Activated T-cell treated with anti-CD3 and anti-CD28 coated beads, Interleukin-2, amount 50 U/mL, for 72 hours (primary cell): Measurements from ENCODE around the gene PRDM16. TPM values are rescaled to one million over a fixed set of nuclear protein-coding genes. Genes with fewer than 3 reads are reported as not detected.

Experiments
- ATAC-seq, 2 donors: fragments of 150-1000 bp; cut with Tn5 transposase; replicated peaks in 1 of 2; 2 replicates each; pipeline ENCODE4 v1.10.0; 2021; ENCODE audit warnings: moderate library complexity in 2 of 2, mild to moderate bottlenecking in 1 of 2
- DNase-seq, 2 donors: peaks; one replicate each; pipeline ENCODE4 v3.0.0; 2021 to 2022; ENCODE audit warnings: mixed read lengths in 1 of 2
- H3K27ac Mint-ChIP-seq: one replicate; pipeline ENCODE4 v1.8.0; 2022; ENCODE audit warnings: mild to moderate bottlenecking, moderate library complexity, mixed read lengths
- H3K27me3 Mint-ChIP-seq: one replicate; pipeline ENCODE4 v1.8.0; 2022; ENCODE audit warnings: low read depth, mixed read lengths
- H3K36me3 Mint-ChIP-seq, 2 donors: one replicate each; pipeline ENCODE4 v1.8.0; 2022; ENCODE audit warnings: mixed read lengths in 2 of 2, mild to moderate bottlenecking in 1 of 2; ENCODE audit not compliant: insufficient read depth in 2 of 2
- H3K4me1 Mint-ChIP-seq: one replicate; pipeline ENCODE4 v1.8.0; 2022; ENCODE audit warnings: low read depth, mixed read lengths
- H3K4me3 Mint-ChIP-seq, 2 donors: one replicate each; pipeline ENCODE4 v1.8.0; 2022; ENCODE audit warnings: mild to moderate bottlenecking in 2 of 2, mixed read lengths in 2 of 2, moderate library complexity in 2 of 2
- H3K9me3 Mint-ChIP-seq, 2 donors: one replicate each; pipeline ENCODE4 v1.8.0; 2022; ENCODE audit warnings: mixed read lengths in 2 of 2
- total RNA-seq, 2 donors: library from RNA; stranded (reverse); gene quantifications; one replicate each; pipeline ENCODE4 v1.2.3, GENCODE V29; 2022

The PRDM16 gene
- total RNA-seq, 2 donors from 2014 or later, result 0.77 to 1.7 TPM

DNA sequence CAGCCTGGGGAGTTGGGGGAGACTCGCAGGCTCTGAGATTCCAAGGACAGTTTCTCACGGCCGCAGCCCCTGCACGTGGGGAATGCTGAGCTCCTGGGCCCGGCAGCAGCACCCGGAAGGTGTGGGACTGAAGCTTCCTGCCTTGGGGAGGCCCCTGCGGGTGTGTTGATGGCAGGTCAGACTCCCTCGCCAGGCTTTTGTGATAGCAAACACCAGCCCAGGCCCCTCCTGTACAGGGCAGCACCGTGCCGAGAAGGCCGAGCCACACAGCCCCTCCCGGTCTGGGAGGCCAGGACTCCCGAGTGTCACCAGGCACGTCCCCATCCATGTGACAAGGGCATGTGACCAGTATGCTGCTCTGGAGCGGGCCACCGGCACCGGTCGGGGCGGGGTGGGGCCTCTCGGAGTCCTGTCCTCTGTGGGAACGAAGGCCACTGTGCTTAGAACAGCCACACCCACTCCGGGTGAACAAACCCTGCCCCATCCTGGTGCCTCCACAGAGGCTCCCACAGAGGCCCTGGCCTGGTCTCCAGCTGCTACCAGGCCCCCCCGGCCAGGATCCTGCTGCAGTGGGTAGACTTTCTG, 354.3 kb downstream of the PRDM16 start:
- H3K36me3 Mint-ChIP-seq, result no peaks in the 10 kb centered on the region
- H3K27ac Mint-ChIP-seq, result no peak overlapping the region
- peaks cover 18% of the 10 kb centered on the region for H3K27me3 Mint-ChIP-seq
- H3K9me3 Mint-ChIP-seq, result no peaks in the 10 kb centered on the region
- ATAC-seq (no peak), DNase-seq (no peak)
- no peak overlapping the region for H3K4me3 Mint-ChIP-seq
- H3K4me1 Mint-ChIP-seq, result no peaks in the 10 kb centered on the region

DNA sequence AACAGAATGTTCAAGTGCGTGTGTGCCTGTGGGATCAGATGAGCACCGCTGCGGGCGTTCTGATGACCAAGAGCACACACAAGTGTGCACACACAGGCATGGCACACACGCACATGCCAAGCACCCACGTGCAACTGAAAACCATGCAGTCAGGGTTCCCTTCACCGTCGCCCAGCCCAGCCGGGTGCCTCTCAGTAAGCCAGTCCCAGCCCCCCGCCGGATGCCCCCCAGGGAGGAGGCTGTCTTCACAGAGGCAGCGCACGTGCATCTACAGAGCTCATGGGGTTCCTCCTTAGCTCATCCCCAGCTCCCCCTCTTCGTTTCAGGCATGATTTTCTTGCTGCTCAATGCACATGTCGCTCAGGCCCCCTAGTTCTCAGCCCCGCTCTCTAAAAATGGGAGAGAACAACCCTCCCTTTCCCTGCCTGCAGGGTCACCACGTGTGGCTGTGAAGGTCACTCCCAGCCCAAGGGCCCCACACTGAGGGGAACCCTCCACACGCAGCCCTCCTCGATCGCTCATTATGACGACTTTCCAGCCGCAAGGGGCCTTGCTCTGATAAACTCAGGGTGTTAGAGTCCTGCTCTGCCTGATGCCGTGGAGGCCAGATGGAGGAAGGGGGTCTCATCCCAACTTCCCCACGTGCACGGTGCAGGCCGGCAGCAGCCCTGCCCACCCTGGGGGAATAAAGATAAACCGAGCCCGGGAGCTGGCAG, 355.1 kb downstream of the PRDM16 start:
- Mint-ChIP-seq H3K9me3 (no peaks in the 10 kb centered on the region), H3K4me3 (no peak overlapping the region), H3K27me3 (peaks cover 18% of the 10 kb centered on the region), H3K36me3 (no peaks in the 10 kb centered on the region), H3K4me1 (no peaks in the 10 kb centered on the region), H3K27ac (no peak overlapping the region)
- no peak for DNase-seq
- no peak for ATAC-seq

GRCh38 chr1:3425486-3426215, 356.6 kb downstream of the PRDM16 start:
- Mint-ChIP-seq H3K27ac (no peak overlapping the region), H3K4me1 (no peaks in the 10 kb centered on the region), H3K36me3 (no peaks in the 10 kb centered on the region), H3K9me3 (no peaks in the 10 kb centered on the region), H3K27me3 (peaks cover 10% of the 10 kb centered on the region), H3K4me3 (no peak overlapping the region)
- no peak for ATAC-seq
- no peak for DNase-seq

GRCh38 chr1:3426956-3427535, 358.0 kb downstream of the PRDM16 start:
- Mint-ChIP-seq H3K9me3 (no peaks in the 10 kb centered on the region), H3K36me3 (no peaks in the 10 kb centered on the region), H3K27me3 (peaks cover 4% of the 10 kb centered on the region), H3K4me3 (no peak overlapping the region), H3K27ac (no peak overlapping the region), H3K4me1 (no peaks in the 10 kb centered on the region)
- DNase-seq (no peak), ATAC-seq (no peak)

- Mint-ChIP-seq H3K4me3 (no peak overlapping the region), H3K9me3 (no peaks in the 10 kb centered on the region), H3K27ac (no peak overlapping the region), H3K27me3 (no peaks in the 10 kb centered on the region), H3K36me3 (no peaks in the 10 kb centered on the region), H3K4me1 (no peaks in the 10 kb centered on the region)
- ATAC-seq (no peak), DNase-seq (no peak)
These were observed 359.0 kb downstream of the PRDM16 start for GRCh38 chr1:3427711-3428704.

DNA sequence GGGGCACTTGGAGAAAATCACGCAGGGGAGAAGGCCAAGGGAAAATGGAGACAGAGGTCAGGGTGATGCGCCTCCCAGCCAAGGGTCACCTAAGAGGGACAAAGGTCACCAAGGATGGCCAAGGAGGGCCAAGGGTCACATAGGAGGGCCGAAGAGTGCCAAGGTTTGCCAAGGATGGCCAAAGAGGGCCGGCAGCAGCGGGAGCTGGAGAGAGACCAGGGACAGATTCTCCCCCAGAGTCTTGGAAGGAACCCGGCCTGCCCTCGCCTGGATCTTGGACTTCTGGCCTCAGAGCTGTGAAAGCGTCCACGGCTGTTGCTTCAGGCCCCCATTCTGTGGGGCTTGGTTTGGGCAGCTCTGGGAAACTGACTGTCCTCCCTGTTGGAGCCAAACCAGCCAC, 359.9 kb downstream of the PRDM16 start:
- H3K4me1 Mint-ChIP-seq, result no peaks in the 10 kb centered on the region
- no peaks in the 10 kb centered on the region for H3K9me3 Mint-ChIP-seq
- no peak overlapping the region for H3K27ac Mint-ChIP-seq
- no peak overlapping the region for H3K4me3 Mint-ChIP-seq
- DNase-seq (no peak), ATAC-seq (no peak)
- H3K36me3 Mint-ChIP-seq, result no peaks in the 10 kb centered on the region
- H3K27me3 Mint-ChIP-seq, result no peaks in the 10 kb centered on the region

GRCh38 chr1:3429320-3429719, 360.3 kb downstream of the PRDM16 start:
- H3K27me3 Mint-ChIP-seq, result no peaks in the 10 kb centered on the region
- H3K4me1 Mint-ChIP-seq, result no peaks in the 10 kb centered on the region
- DNase-seq (no peak), ATAC-seq (no peak)
- H3K36me3 Mint-ChIP-seq, result no peaks in the 10 kb centered on the region
- no peak overlapping the region for H3K4me3 Mint-ChIP-seq
- no peak overlapping the region for H3K27ac Mint-ChIP-seq
- no peaks in the 10 kb centered on the region for H3K9me3 Mint-ChIP-seq

- no peak overlapping the region for H3K27ac Mint-ChIP-seq
- DNase-seq (no peak), ATAC-seq (no peak)
- no peaks in the 10 kb centered on the region for H3K9me3 Mint-ChIP-seq
- no peaks in the 10 kb centered on the region for H3K27me3 Mint-ChIP-seq
- no peaks in the 10 kb centered on the region for H3K36me3 Mint-ChIP-seq
- no peak overlapping the region for H3K4me3 Mint-ChIP-seq
- no peaks in the 10 kb centered on the region for H3K4me1 Mint-ChIP-seq
These were observed 360.8 kb downstream of the PRDM16 start for GRCh38 chr1:3429766-3430165.

GRCh38 chr1:3430406-3430805, 361.4 kb downstream of the PRDM16 start:
- DNase-seq (no peak), ATAC-seq (no peak)
- no peaks in the 10 kb centered on the region for H3K4me1 Mint-ChIP-seq
- H3K27me3 Mint-ChIP-seq, result no peaks in the 10 kb centered on the region
- H3K9me3 Mint-ChIP-seq, result no peaks in the 10 kb centered on the region
- no peak overlapping the region for H3K4me3 Mint-ChIP-seq
- H3K27ac Mint-ChIP-seq, result no peak overlapping the region
- no peaks in the 10 kb centered on the region for H3K36me3 Mint-ChIP-seq

GRCh38 chr1:3430820-3431219, 361.8 kb downstream of the PRDM16 start:
- no peak overlapping the region for H3K27ac Mint-ChIP-seq
- no peaks in the 10 kb centered on the region for H3K36me3 Mint-ChIP-seq
- no peaks in the 10 kb centered on the region for H3K27me3 Mint-ChIP-seq
- H3K4me3 Mint-ChIP-seq, result no peak overlapping the region
- H3K9me3 Mint-ChIP-seq, result no peaks in the 10 kb centered on the region
- no peaks in the 10 kb centered on the region for H3K4me1 Mint-ChIP-seq
- no peak for ATAC-seq
- DNase-seq, result no peak

DNA sequence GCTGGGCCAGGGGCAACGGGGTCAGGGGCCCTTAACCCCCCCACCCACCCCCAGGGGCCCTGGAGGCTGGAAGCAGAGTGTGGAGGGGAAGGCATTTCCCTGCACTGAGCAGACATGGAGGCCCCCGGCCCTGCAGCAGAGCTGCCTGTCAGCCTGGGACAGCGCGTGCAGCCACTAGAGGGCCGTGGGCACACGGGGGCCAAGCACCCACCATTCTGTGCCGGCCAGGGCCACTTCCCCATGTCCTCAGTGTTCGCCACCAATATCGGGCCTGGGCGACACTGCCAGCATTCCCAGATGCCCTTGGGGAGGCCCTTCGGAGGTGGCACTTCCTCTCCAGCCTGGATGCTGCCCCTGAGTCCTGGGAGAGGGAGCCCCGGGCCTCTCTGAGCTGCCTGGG, 362.3 kb downstream of the PRDM16 start:
- Mint-ChIP-seq H3K27me3 (no peaks in the 10 kb centered on the region), H3K4me3 (no peak overlapping the region), H3K36me3 (no peaks in the 10 kb centered on the region)

DNA sequence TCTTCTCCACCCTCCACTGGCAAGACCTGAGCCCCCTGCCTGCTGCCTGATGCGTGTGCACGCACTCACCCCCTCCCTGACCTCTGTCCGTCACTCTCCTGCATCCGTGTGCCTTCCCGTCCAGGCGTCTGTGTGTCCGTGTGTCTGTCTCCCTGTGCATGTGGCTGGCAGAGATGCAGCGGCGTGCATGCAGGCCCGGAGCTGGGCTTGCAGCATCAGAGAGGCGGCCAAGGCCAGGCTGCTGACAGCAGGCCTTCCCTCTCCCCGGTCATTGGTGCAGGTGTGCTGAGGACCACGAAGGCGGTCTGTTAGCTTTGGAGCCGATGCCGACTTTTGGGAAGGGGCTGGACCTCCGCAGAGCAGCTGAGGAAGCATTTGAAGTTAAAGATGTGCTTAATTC, 362.7 kb downstream of the PRDM16 start:
- DNase-seq, result no peak

More for the DNA sequence above, 362.3 kb downstream of the PRDM16 start:
- DNase-seq (no peak), ATAC-seq (no peak)
- no peak overlapping the region for H3K27ac Mint-ChIP-seq
- H3K9me3 Mint-ChIP-seq, result no peaks in the 10 kb centered on the region
- no peaks in the 10 kb centered on the region for H3K4me1 Mint-ChIP-seq

More for the DNA sequence above, 362.7 kb downstream of the PRDM16 start:
- H3K4me3 Mint-ChIP-seq, result no peak overlapping the region
- H3K36me3 Mint-ChIP-seq, result no peaks in the 10 kb centered on the region
- no peaks in the 10 kb centered on the region for H3K4me1 Mint-ChIP-seq
- no peaks in the 10 kb centered on the region for H3K9me3 Mint-ChIP-seq
- no peaks in the 10 kb centered on the region for H3K27me3 Mint-ChIP-seq
- ATAC-seq, result no peak
- H3K27ac Mint-ChIP-seq, result no peak overlapping the region
